Natural killer cell treated with Interleukin-12 subunit alpha and Interleukin-12 subunit beta and Interleukin-15 and Interleukin-18, amount 100 ng/mL, for 72 hours (primary cell): ENCODE data around the gene RNF41. TPM values are rescaled to one million over a fixed set of nuclear protein-coding genes. Genes with fewer than 3 reads are reported as not detected.
"Not testable (repeated sequence)": the region's sequence is repeated elsewhere in the genome, so short reads cannot be mapped to it uniquely, and the experiment has no call there.

Experiments used
- ATAC-seq, 2 donors: fragments of 150-1000 bp; cut with Tn5 transposase in 1 of 2; sonication (Bioruptor Pico), chemical (Tn5 transposase) in 1 of 2; 2 replicates each; pipeline ENCODE4 v1.10.0; 2021
- DNase-seq: peaks from one replicate; pipeline ENCODE4 v3.0.0; 2022; ENCODE audit warnings: low spot score
- H3K27ac Mint-ChIP-seq, 2 donors: 1 replicate in 1 of 2; 2 replicates in 1 of 2; pipeline ENCODE4 v1.8.0; 2022; ENCODE audit warnings: mixed read lengths in 2 of 2, mild to moderate bottlenecking in 1 of 2, moderate library complexity in 1 of 2
- H3K27me3 Mint-ChIP-seq, 2 donors: 1 replicate in 1 of 2; 2 replicates in 1 of 2; pipeline ENCODE4 v1.8.0; 2022; ENCODE audit warnings: mixed read lengths in 2 of 2
- H3K36me3 Mint-ChIP-seq: one replicate; pipeline ENCODE4 v1.8.0; 2022; ENCODE audit warnings: mixed read lengths
- H3K4me1 Mint-ChIP-seq, 2 donors: 1 replicate in 1 of 2; 2 replicates in 1 of 2; pipeline ENCODE4 v1.8.0; 2022; ENCODE audit warnings: low read depth in 2 of 2, mixed read lengths in 2 of 2, mild to moderate bottlenecking in 1 of 2
- H3K4me3 Mint-ChIP-seq: one replicate; pipeline ENCODE4 v1.8.0; 2022; ENCODE audit warnings: mixed read lengths
- H3K9me3 Mint-ChIP-seq: 2 replicates; pipeline ENCODE4 v1.8.0; 2022; ENCODE audit warnings: mixed read lengths
- total RNA-seq, 2 donors: library from RNA; stranded (reverse); gene quantifications; one replicate each; pipeline ENCODE4 v1.2.3, GENCODE V29; 2022

Gene RNF41
- total RNA-seq, 2 donors from 2014 or later = 34.1 to 48.8 TPM

- peaks cover 0 to 7% of the 10 kb centered on the region in 2 donors for H3K4me1 Mint-ChIP-seq
These were observed 7.8 kb downstream of the RNF41 start for GRCh38 chr12:56213878-56214277.

GRCh38 chr12:56212361-56212760 lies 9.4 kb downstream of the RNF41 start:
- ATAC-seq = no peak
- H3K27me3 Mint-ChIP-seq = no peaks in the 10 kb centered on the region
- H3K4me1 Mint-ChIP-seq = peaks cover 0 to 7% of the 10 kb centered on the region in 2 donors
- peaks cover 22% of the 10 kb centered on the region for H3K36me3 Mint-ChIP-seq
- DNase-seq = no peak
- no peak overlapping the region for H3K27ac Mint-ChIP-seq
- no peak overlapping the region for H3K4me3 Mint-ChIP-seq
- H3K9me3 Mint-ChIP-seq = no peaks in the 10 kb centered on the region

More at GRCh38 chr12:56213878-56214277, 7.8 kb downstream of the RNF41 start:
- Mint-ChIP-seq H3K27me3 (no peaks in the 10 kb centered on the region), H3K9me3 (no peaks in the 10 kb centered on the region), H3K36me3 (peaks cover 19% of the 10 kb centered on the region), H3K27ac (no peak overlapping the region), H3K4me3 (no peak overlapping the region)
- ATAC-seq (no peak), DNase-seq (no peak)

- H3K27ac Mint-ChIP-seq = no peak overlapping the region
- no peak for ATAC-seq
- H3K36me3 Mint-ChIP-seq = peaks cover 22% of the 10 kb centered on the region
These were observed 13.7 kb downstream of the RNF41 start for GRCh38 chr12:56208006-56208405.

DNA sequence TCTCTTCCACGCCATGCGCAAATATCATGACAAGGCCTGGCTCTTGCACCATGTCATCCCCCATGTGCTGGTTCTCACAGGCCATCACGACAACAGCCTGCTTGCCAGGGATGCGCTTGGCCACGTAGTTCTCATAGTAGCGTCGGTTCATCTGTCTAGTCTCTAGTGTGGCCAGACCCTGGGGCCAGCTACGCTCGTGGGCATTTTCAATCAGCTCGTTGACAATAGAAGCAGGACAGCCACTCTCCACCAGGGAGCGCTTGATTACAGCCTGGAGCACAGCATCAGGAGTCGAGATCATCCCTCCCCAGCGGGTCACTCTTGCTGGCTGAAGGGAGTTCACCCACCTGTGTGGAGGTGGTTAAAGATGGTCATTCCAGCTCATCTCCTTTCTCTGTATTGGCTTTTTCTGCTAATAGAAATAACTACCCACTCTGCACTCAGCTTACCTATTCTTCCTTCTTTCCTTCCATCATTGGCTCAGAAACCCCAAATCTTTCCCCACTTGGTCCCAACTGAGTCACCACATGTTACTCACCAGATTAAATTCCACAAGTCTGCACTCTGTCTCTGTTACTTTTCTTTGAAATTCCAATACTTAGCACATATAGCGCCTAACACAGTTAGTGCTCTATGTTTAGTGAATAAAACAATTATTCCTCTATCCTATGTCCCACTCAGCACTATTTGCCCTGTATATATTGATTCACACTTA lies 15.1 kb downstream of the RNF41 start:
- peaks cover 0 to 7% of the 10 kb centered on the region in 2 donors for H3K4me1 Mint-ChIP-seq
- H3K27me3 Mint-ChIP-seq = no peaks in the 10 kb centered on the region
- H3K4me3 Mint-ChIP-seq = no peak overlapping the region
- H3K27ac Mint-ChIP-seq = no peak overlapping the region
- ATAC-seq = peak; percentile 59 to 62
- no peaks in the 10 kb centered on the region for H3K9me3 Mint-ChIP-seq
- DNase-seq = no peak
- peaks cover 22% of the 10 kb centered on the region for H3K36me3 Mint-ChIP-seq

More at GRCh38 chr12:56208006-56208405, 13.7 kb downstream of the RNF41 start:
- H3K4me3 Mint-ChIP-seq = no peak overlapping the region
- no peaks in the 10 kb centered on the region for H3K9me3 Mint-ChIP-seq
- H3K4me1 Mint-ChIP-seq = peaks cover 0 to 7% of the 10 kb centered on the region in 2 donors
- no peak for DNase-seq
- no peaks in the 10 kb centered on the region for H3K27me3 Mint-ChIP-seq

DNA sequence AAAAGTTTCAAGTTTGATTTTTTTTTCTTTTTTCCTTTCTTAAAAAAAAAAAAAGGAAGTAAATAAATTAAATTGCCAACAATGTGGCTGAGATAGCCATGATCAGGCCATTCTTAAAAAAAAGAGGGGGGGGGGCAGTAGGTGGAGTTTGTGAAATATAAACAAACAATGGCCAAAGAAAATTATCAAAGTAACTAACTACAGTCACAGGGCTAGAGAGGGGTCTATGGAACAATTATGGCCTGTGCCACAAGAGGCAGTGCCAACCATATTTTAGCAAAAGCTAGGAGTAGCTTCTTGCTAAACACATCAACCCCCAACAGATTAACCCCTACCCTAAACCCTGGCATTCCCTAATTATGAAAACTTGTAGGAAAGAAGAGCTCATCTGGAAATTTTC lies 16.3 kb downstream of the RNF41 start:
- ATAC-seq = no peak
- no peak overlapping the region for H3K27ac Mint-ChIP-seq

GRCh38 chr12:56204275-56204674 lies 17.4 kb downstream of the RNF41 start:
- Mint-ChIP-seq H3K27ac (peak overlapping the region in 1 of 2 donors; percentile 4), H3K36me3 (peaks cover 17% of the 10 kb centered on the region), H3K9me3 (no peaks in the 10 kb centered on the region), H3K4me1 (peaks cover 0 to 7% of the 10 kb centered on the region in 2 donors), H3K4me3 (no peak overlapping the region), H3K27me3 (no peaks in the 10 kb centered on the region)
- DNase-seq (no peak), ATAC-seq (no peak)

More for the DNA sequence above, 16.3 kb downstream of the RNF41 start:
- DNase-seq = no peak
- no peaks in the 10 kb centered on the region for H3K9me3 Mint-ChIP-seq
- peaks cover 17% of the 10 kb centered on the region for H3K36me3 Mint-ChIP-seq
- no peak overlapping the region for H3K4me3 Mint-ChIP-seq
- peaks cover 0 to 7% of the 10 kb centered on the region in 2 donors for H3K4me1 Mint-ChIP-seq
- no peaks in the 10 kb centered on the region for H3K27me3 Mint-ChIP-seq

DNA sequence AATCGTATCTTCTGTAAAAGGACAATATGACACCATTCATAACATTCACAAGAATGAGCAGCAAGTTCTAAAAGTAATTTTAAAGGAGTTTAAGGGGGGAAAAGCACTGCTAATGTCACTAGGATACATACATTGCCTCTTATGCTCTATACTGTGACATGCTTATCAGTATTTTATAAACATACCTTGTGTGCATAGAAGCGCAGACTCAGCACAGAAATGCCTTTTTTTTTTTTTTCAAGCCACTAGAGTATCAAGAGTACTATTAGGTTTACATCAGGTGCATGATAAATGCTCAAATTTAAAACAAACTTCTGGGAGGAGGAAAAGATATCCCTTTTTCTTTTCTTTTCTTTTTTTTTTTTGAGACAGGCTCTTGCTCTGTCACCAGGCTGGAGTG lies 18.9 kb downstream of the RNF41 start:
- Mint-ChIP-seq H3K9me3 (no peaks in the 10 kb centered on the region), H3K27me3 (no peaks in the 10 kb centered on the region), H3K27ac (peak overlapping the region in 1 of 2 donors; percentile 58), H3K36me3 (peaks cover 17% of the 10 kb centered on the region), H3K4me3 (no peak overlapping the region), H3K4me1 (peaks cover 0 to 7% of the 10 kb centered on the region in 2 donors)
- DNase-seq = no peak
- ATAC-seq = no peak

GRCh38 chr12:56202366-56202765 lies 19.4 kb downstream of the RNF41 start:
- DNase-seq = no peak
- Mint-ChIP-seq H3K36me3 (peaks cover 13% of the 10 kb centered on the region), H3K9me3 (no peaks in the 10 kb centered on the region), H3K27me3 (no peaks in the 10 kb centered on the region), H3K4me1 (peaks cover 0 to 7% of the 10 kb centered on the region in 2 donors), H3K4me3 (no peak overlapping the region), H3K27ac (peak overlapping the region in 1 of 2 donors; percentile 58)
- ATAC-seq = no peak

GRCh38 chr12:56198836-56199235 lies 22.9 kb downstream of the RNF41 start:
- ATAC-seq = no peak
- no peak overlapping the region for H3K4me3 Mint-ChIP-seq

GRCh38 chr12:56197921-56198635 lies 23.6 kb downstream of the RNF41 start:
- no peak overlapping the region for H3K4me3 Mint-ChIP-seq
- no peaks in the 10 kb centered on the region for H3K36me3 Mint-ChIP-seq
- H3K27ac Mint-ChIP-seq = no peak overlapping the region
- H3K27me3 Mint-ChIP-seq = no peaks in the 10 kb centered on the region
- H3K9me3 Mint-ChIP-seq = no peaks in the 10 kb centered on the region
- H3K4me1 Mint-ChIP-seq = peaks cover 5 to 6% of the 10 kb centered on the region in 2 donors
- ATAC-seq (no peak), DNase-seq (no peak)

More at GRCh38 chr12:56198836-56199235, 22.9 kb downstream of the RNF41 start:
- Mint-ChIP-seq H3K9me3 (no peaks in the 10 kb centered on the region), H3K4me1 (no peaks in the 10 kb centered on the region), H3K36me3 (no peaks in the 10 kb centered on the region), H3K27ac (no peak overlapping the region), H3K27me3 (no peaks in the 10 kb centered on the region)
- no peak for DNase-seq

DNA sequence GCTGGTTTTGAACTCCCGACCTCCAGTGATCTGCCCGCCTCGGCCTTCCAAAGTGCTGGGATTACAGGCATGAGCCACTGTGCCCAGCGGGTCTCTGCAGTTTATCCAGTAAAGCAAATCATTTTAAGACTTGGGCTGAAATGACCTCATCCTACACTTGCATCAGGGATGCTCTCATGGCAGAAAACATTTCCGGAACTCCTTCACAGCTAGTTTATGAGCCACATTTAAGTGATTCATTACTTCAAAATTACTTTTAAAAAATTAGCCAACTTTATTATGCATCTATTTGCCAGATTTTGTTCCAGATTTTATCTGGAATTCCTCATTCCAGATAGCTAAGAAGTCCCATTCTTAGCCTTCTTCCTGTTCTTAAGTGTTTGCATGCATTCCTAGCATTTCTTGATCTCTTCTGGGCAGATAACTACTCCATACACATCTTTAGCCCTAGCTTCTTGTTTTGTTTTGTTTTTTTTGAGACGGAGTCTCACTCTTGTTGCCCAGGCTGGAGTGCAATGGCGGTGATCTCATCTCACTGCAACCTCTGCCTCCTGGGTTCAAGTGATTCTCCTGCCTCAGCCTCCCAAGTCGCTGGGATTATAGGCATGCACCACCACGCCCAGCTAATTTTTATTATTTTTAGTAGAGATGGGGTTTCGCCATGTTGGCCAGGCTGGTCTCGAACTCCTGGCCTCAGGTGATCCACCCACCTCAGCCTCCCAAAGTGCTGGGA lies 24.7 kb downstream of the RNF41 start:
- H3K36me3 Mint-ChIP-seq, H3K27ac Mint-ChIP-seq, H3K9me3 Mint-ChIP-seq, H3K4me3 Mint-ChIP-seq, DNase-seq, ATAC-seq, H3K27me3 Mint-ChIP-seq: not testable (repeated sequence)
- H3K4me1 Mint-ChIP-seq = peaks cover 12 to 13% of the 10 kb centered on the region in 2 donors

DNA sequence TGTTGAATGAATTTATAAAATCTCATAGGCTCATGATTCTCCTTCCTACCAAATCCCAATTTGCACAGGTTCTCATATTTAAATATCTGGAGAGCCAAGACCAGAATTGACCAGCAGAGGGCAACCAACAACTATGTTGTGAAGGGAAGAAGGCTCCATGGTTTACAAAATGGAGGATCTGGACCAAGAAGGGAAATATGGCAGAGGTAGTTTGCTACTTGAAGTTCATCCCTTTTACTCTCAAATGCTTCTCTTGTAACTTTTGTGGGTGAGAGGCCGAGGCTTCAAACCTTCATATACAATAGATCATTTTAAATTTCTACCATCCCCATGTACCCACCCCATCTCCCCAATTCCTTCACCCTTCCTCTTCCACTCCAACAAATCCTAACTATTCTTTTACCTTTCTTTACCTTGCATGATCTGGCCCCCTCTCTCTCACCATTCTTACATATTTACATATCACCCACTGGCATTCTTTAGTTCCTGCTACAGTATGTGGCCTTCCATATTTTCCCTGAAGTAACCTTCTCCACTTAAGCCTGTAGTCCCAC lies 28.6 kb downstream of the RNF41 start:
- H3K4me3 Mint-ChIP-seq = no peak overlapping the region
- H3K4me1 Mint-ChIP-seq = peaks cover 32 to 33% of the 10 kb centered on the region in 2 donors
- H3K9me3 Mint-ChIP-seq = no peaks in the 10 kb centered on the region
- DNase-seq = peak; percentile 82
- no peaks in the 10 kb centered on the region for H3K27me3 Mint-ChIP-seq
- H3K36me3 Mint-ChIP-seq = peaks cover 5% of the 10 kb centered on the region
- no peak for ATAC-seq
- H3K27ac Mint-ChIP-seq = peak overlapping the region; percentile 66 to 83

DNA sequence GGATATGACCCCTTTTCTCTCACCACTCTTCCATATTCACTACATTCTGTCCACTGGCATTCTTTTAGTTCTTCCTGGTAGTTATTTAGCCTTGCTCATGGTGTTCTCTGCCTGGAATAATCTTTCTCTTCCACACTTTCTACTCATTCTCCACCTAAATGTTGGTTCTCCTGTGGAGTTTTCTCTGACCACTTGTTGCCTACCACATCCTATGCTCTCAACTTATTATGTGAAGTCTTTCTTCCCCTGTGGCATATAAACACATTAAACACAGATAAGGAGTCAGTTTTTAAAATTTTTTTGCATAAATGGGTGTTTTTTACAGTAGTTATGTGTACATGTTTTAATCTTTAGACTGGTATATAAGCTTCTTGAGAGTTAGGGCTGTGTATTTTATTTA lies 29.1 kb downstream of the RNF41 start:
- ATAC-seq = no peak
- Mint-ChIP-seq H3K4me1 (peaks cover 38% of the 10 kb centered on the region in 2 donors), H3K4me3 (no peak overlapping the region), H3K27me3 (no peaks in the 10 kb centered on the region), H3K36me3 (peaks cover 9% of the 10 kb centered on the region), H3K9me3 (no peaks in the 10 kb centered on the region), H3K27ac (peak overlapping the region; percentile 66 to 83)
- DNase-seq = no peak
